ENCODE data around the gene FN3KRP.

FN3KRP gene

DNA sequence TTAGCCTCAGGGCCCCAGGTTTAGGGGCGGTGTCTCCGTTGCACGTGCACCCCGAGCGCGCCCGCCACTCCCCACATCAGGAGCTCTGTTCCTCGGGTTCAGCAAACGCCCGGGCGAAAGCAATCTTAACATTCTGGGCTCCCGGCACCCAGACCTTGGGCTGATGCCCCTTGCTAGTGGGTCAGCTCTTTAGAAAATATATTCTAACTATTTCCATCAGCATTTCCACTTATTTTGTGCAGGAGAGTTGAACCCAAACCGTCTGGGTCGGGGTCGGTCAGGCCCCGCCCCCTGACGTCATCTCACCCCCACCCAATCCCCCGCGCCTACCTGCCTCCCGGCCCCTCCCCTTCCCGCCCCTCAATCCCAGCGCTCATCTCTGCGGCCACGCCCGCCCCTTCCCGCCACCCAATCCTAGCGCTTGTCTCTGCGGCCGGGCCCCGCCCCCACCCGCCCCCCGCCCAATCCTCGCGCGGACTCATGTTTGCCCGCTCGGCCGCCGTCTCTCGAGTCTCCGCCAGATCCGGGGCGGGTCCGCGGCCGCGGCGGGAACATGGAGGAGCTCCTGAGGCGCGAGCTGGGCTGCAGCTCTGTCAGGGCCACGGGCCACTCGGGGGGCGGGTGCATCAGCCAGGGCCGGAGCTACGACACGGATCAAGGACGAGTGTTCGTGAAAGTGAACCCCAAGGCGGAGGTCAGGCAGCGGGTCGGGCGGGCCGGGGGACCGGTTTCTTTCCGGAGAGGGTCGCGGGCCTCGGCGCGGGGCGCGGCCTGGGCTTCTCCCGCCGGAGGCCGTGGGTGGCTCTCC, at the start of gene FN3KRP:
TSS of gene FN3KRP (plus strand) at position 504 of the 808 bp plus-strand sequence. CDS start at position 554, 50 bp downstream.
- H3K27ac ChIP-seq: peak within 1 kb of the TSS; percentile 73
- TF ChIP-seq CTCF (conservative IDR thresholded peaks at IDR 0.05) (no peak), ZFX (IDR thresholded peaks at IDR 0.05) (peak; percentile 82; the same call in 1 of the 2 replicates)

DNA sequence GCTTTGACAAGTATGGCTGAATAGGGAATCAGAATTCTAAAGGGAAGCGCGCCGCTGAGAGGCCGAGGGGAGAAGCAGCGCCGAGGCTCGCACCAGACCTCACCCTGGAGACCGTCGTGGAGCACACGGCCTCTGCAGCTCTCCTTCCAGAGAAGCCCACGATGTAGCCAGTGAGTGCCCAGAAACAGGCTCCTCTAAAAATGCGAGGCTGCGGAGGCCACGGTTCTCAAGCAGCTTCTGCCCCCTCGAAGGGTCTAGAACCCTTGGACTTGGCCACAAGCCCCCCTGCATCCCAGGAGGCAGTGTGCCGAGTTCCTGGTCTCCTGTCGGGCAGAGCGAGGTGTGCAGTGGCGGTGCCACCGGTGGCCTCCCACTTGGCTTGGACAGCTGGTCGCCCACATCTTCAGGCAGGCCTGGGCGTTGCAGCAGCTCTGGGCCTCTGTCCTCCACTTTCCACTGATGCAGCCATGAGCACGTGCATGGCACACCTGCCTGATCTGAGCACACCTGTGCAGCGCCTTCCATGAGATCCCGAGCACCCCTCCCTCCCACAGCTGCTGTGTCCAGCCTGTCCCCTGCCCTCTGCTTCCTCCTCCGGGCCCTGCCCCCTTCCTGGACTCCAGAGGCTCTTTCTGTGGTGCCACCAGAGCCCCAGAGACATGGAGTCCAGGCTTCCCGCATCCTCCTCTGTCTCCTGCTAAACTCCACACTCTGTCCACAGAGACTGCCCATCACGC, 49.4 kb upstream of the FN3KRP start:
- no peak overlapping the region for H3K27ac ChIP-seq
- TF ChIP-seq ZFX (IDR thresholded peaks at IDR 0.05) (no peak), CTCF (conservative IDR thresholded peaks at IDR 0.05) (no peak)

- TF ChIP-seq ZFX (IDR thresholded peaks at IDR 0.05) (no peak), CTCF (conservative IDR thresholded peaks at IDR 0.05) (no peak)
- H3K27ac ChIP-seq: no peak overlapping the region
These were observed 48.9 kb upstream of the FN3KRP start for GRCh38 chr17:82667668-82668000.

GRCh38 chr17:82668024-82668630, 48.4 kb upstream of the FN3KRP start:
- no peak overlapping the region for H3K27ac ChIP-seq
- TF ChIP-seq CTCF (conservative IDR thresholded peaks at IDR 0.05) (no peak), ZFX (IDR thresholded peaks at IDR 0.05) (no peak)

GRCh38 chr17:82668631-82669099, 47.8 kb upstream of the FN3KRP start:
- H3K27ac ChIP-seq: no peak overlapping the region
- TF ChIP-seq CTCF (conservative IDR thresholded peaks at IDR 0.05) (no peak), ZFX (IDR thresholded peaks at IDR 0.05) (no peak)

DNA sequence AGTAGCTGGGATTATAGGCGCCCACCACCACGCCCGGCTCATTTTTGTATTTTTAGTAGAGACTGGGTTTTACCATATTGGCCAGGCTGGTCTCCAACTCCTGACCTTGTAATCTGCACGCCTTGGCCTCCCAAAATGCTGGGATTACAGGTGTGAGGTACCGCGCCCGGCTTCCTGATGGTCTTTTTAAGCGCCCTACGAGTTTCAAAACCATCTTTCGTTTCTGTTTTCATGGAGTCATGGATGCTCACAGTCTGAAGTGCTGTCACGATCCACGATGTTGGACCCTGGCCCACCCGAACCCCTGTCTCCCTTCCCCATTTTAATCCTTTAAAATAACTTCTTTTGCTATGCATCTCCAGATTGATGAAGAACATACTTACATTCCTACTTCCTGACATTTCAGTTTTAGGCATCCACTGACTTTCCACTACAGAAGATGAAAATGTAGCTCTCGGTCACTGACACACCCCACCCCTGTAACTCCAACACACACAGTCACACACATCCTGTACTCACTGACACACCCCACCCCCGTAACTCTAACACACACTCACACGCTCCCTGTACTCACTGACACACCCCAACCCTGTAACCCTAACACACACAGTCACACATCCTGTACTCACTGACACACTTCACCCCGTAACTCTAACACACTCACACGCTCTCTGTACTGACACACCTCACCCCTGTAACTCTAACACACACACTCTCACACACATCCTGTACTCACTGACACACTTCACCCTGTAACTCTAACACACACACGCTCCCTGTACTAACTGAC, 45.6 kb upstream of the FN3KRP start:
- H3K27ac ChIP-seq: no peak overlapping the region
- TF ChIP-seq CTCF (conservative IDR thresholded peaks at IDR 0.05) (no peak), ZFX (IDR thresholded peaks at IDR 0.05) (no peak)

Data from C4-2B (cell line).